Natural killer cell (primary cell): ENCODE results near the gene PECR. TPM values are rescaled to one million over a fixed set of nuclear protein-coding genes. Genes with fewer than 3 reads are reported as not detected.

Experiments
- ATAC-seq, 3 donors: fragments of 150-1000 bp in 2 of 3; fragments of 200-7000 bp in 1 of 3; cut with Tn5 transposase; 1 replicate in 1 of 3; 2 replicates in 2 of 3; pipeline ENCODE4 v1.10.0; 2021; ENCODE audit warnings: mild to moderate bottlenecking in 2 of 3, moderate library complexity in 2 of 3
- DNase-seq, 2 donors: peaks; one replicate each; pipeline versions ENCODE4 v3.0.0 to v3.0.0-alpha.2; 2013 to 2021; ENCODE audit warnings: mixed read lengths in 1 of 2
- H3K27ac ChIP-seq: one replicate; pipeline ENCODE4 v1.5.1; 2013; ENCODE audit warnings: mild to moderate bottlenecking, low read length
- H3K27me3 ChIP-seq: one replicate; pipeline ENCODE4 v1.6.1; 2013; ENCODE audit warnings: low read length; ENCODE audit not compliant: control insufficient read depth, insufficient read depth
- H3K36me3 ChIP-seq: one replicate; pipeline ENCODE4 v1.6.1; 2013; ENCODE audit warnings: low read length; ENCODE audit not compliant: control insufficient read depth, insufficient read depth
- H3K4me1 ChIP-seq: one replicate; pipeline ENCODE4 v1.6.1; 2013; ENCODE audit warnings: low read length; ENCODE audit not compliant: control insufficient read depth, insufficient read depth
- H3K4me3 ChIP-seq: one replicate; pipeline ENCODE4 v1.5.1; 2013; ENCODE audit warnings: low read length
- H3K9me3 ChIP-seq: one replicate; pipeline ENCODE4 v1.6.1; 2013; ENCODE audit warnings: low read length; ENCODE audit not compliant: control insufficient read depth, insufficient read depth
- H3K27ac Mint-ChIP-seq, 2 donors: one replicate each; pipeline ENCODE4 v1.8.0; 2022; ENCODE audit warnings: mild to moderate bottlenecking in 2 of 2, mixed read lengths in 2 of 2, moderate library complexity in 1 of 2
- H3K27me3 Mint-ChIP-seq, 2 donors: one replicate each; pipeline ENCODE4 v1.8.0; 2022; ENCODE audit warnings: low read depth in 2 of 2, mixed read lengths in 2 of 2
- H3K36me3 Mint-ChIP-seq: one replicate; pipeline ENCODE4 v1.8.0; 2022; ENCODE audit warnings: mixed read lengths
- H3K4me1 Mint-ChIP-seq, 2 donors: one replicate each; pipeline ENCODE4 v1.8.0; 2022; ENCODE audit warnings: mixed read lengths in 2 of 2
- H3K4me3 Mint-ChIP-seq: one replicate; pipeline ENCODE4 v1.8.0; 2022; ENCODE audit warnings: mild to moderate bottlenecking, moderate library complexity, mixed read lengths
- H3K9me3 Mint-ChIP-seq, 2 donors: one replicate each; pipeline ENCODE4 v1.8.0; 2022; ENCODE audit warnings: mixed read lengths in 2 of 2
- CTCF ChIP-seq: fragments of 200-600 bp; IDR thresholded peaks from one replicate; pipeline ENCODE4 v1.8.0; 2022; ENCODE audit warnings: antibody characterized with exemption
- WGBS: methylation state at CpG from one replicate; pipeline ENCODE4 v1.1.7; 2013; ENCODE audit warnings: missing lambda C conversion rate; ENCODE audit not compliant: insufficient coverage; 5-methylcytosine and 5-hydroxymethylcytosine counted together
- intact Hi-C: fragments of 100-400 bp; cut with micrococcal nuclease; formaldehyde crosslinking; loops from one replicate; pipeline ENCODE4 v1.14.2; 2022
- total RNA-seq, 4 donors: library from RNA; stranded (reverse); fragments of 120-200 nt in 1 of 4; gene quantifications; one replicate each; pipeline versions ENCODE4 v1.2.3 to v1.2.4, GENCODE V29; 2013 to 2022

The PECR gene
- total RNA-seq, 3 donors from 2014 or later (not counting 1 experiment from before 2014, with no cell fraction given), result 15.4 to 25.7 (median 17.5) TPM

DNA sequence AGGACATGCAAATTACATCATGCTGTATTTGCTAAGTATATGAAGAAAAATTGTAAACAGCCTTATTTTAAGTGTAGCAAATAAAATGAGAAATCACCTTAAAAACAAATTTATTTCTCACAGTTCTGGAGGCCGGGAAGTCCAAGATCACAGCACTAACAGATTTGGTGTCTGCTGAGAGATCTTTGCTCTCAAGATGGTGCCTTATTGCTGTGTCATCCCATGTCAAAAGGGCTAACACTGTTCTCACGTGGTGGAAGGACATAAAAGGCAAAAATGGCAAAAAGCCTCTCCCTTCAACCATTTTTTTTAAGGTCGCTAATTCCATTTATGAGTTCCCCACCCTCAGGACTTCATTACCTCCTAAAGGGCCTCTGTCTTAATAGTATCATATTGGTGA lies 39.6 kb upstream of the PECR start:
- ATAC-seq, result no peak
- no peaks in the 10 kb centered on the region for H3K4me1 ChIP-seq
- no peaks in the 10 kb centered on the region for H3K9me3 Mint-ChIP-seq
- peaks cover 59% of the 10 kb centered on the region for H3K36me3 Mint-ChIP-seq
- 88% methylated on average over 2 of the region's 3 CpGs for WGBS
- H3K27me3 Mint-ChIP-seq, result no peaks in the 10 kb centered on the region
- no peak overlapping the region for H3K4me3 ChIP-seq
- H3K27ac Mint-ChIP-seq, result peak overlapping the region; percentile 64
- no peak overlapping the region for H3K27ac ChIP-seq
- intact Hi-C loops, result no loop called here
- peaks cover 32 to 41% of the 10 kb centered on the region in 2 donors for H3K4me1 Mint-ChIP-seq
- H3K9me3 ChIP-seq, result no peaks in the 10 kb centered on the region
- H3K27me3 ChIP-seq, result no peaks in the 10 kb centered on the region
- TF ChIP-seq CTCF, result no peak
- H3K4me3 Mint-ChIP-seq, result no peak overlapping the region
- DNase-seq, result no peak
- H3K36me3 ChIP-seq, result peaks cover 96% of the 10 kb centered on the region

DNA sequence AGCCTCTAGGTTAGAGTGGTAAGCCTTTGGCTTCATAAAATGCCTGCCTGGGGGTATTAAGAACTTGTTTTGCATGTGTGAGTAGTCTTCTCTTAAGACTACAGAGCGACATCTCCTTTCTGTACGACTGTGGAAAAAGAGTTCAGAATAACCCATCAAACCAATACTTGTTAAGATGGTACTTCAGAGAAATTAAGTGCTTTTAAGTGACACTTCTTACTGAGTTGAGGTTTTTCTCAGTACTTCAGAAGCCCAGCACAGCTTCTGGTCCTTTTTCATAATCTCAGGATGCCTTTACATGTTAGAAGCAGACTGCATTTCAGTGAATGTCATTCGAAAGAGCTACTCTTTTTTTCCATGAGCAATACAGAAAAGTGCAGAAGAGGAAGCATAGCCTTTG lies 38.4 kb upstream of the PECR start:
- Mint-ChIP-seq H3K9me3 (no peaks in the 10 kb centered on the region), H3K4me3 (no peak overlapping the region), H3K4me1 (peaks cover 41 to 52% of the 10 kb centered on the region in 2 donors), H3K36me3 (peaks cover 55% of the 10 kb centered on the region), H3K27me3 (no peaks in the 10 kb centered on the region), H3K27ac (peak overlapping the region; percentile 45 to 98)
- Histone ChIP-seq H3K9me3 (no peaks in the 10 kb centered on the region), H3K27me3 (no peaks in the 10 kb centered on the region), H3K4me3 (no peak overlapping the region), H3K4me1 (peaks cover 5% of the 10 kb centered on the region), H3K36me3 (peaks cover 88% of the 10 kb centered on the region), H3K27ac (no peak overlapping the region)
- intact Hi-C loops, result no loop called here
- TF ChIP-seq CTCF, result no peak
- ATAC-seq, result no peak
- peak in 1 of 2 donors; percentile 41 for DNase-seq
- whole genome bisulfite sequencing, result 30% methylated on average over 1 of the region's 3 CpGs

GRCh38 chr2:216119146-216119545 lies 37.5 kb upstream of the PECR start:
- Histone ChIP-seq H3K27me3 (no peaks in the 10 kb centered on the region), H3K9me3 (no peaks in the 10 kb centered on the region), H3K27ac (no peak overlapping the region), H3K4me3 (no peak overlapping the region), H3K4me1 (peaks cover 9% of the 10 kb centered on the region), H3K36me3 (peaks cover 83% of the 10 kb centered on the region)
- Mint-ChIP-seq H3K27me3 (no peaks in the 10 kb centered on the region), H3K9me3 (no peaks in the 10 kb centered on the region), H3K4me1 (peaks cover 49 to 54% of the 10 kb centered on the region in 2 donors), H3K27ac (peak overlapping the region; percentile 42 to 98), H3K36me3 (peaks cover 60% of the 10 kb centered on the region), H3K4me3 (no peak overlapping the region)
- WGBS, result 90% methylated on average over 2 of the region's 2 CpGs
- intact Hi-C loops, result no loop called here
- ATAC-seq (no peak), DNase-seq (no peak)
- TF ChIP-seq CTCF, result no peak

GRCh38 chr2:216118474-216118873 lies 36.9 kb upstream of the PECR start:
- Histone ChIP-seq H3K27me3 (no peaks in the 10 kb centered on the region), H3K4me3 (no peak overlapping the region), H3K27ac (no peak overlapping the region), H3K4me1 (peaks cover 9% of the 10 kb centered on the region), H3K9me3 (no peaks in the 10 kb centered on the region), H3K36me3 (peaks cover 84% of the 10 kb centered on the region)
- Mint-ChIP-seq H3K4me3 (no peak overlapping the region), H3K36me3 (peaks cover 67% of the 10 kb centered on the region), H3K4me1 (peaks cover 56 to 60% of the 10 kb centered on the region in 2 donors), H3K9me3 (no peaks in the 10 kb centered on the region), H3K27me3 (no peaks in the 10 kb centered on the region), H3K27ac (peak overlapping the region; percentile 42 to 98)
- no peak for DNase-seq
- no CpG with 5 or more reads among the region's 1 CpG for WGBS
- no peak for TF ChIP-seq CTCF
- no peak for ATAC-seq
- intact Hi-C loops, result no loop called here
